Esophagus muscularis mucosa (tissue), 3 donors: ENCODE measurements around the gene ATP10A.

ENCODE experiments used
- CTCF ChIP-seq, 3 experiments: fragments of 200-600 bp in 2 of 3; fragments of 450-650 bp in 1 of 3; sonication (generic) in 2 of 3; IDR thresholded peaks; one replicate each; pipeline ENCODE4 v1.5.1; 2017 to 2019; ENCODE audit warnings: antibody characterized with exemption in 3 of 3, mild to moderate bottlenecking in 2 of 3, moderate library complexity in 1 of 3
- POLR2A ChIP-seq: fragments of 450-650 bp; IDR thresholded peaks from one replicate; pipeline ENCODE4 v1.6.1; 2017; ENCODE audit warnings: antibody characterized with exemption, moderate library complexity, mild to moderate bottlenecking, low read depth

DNA sequence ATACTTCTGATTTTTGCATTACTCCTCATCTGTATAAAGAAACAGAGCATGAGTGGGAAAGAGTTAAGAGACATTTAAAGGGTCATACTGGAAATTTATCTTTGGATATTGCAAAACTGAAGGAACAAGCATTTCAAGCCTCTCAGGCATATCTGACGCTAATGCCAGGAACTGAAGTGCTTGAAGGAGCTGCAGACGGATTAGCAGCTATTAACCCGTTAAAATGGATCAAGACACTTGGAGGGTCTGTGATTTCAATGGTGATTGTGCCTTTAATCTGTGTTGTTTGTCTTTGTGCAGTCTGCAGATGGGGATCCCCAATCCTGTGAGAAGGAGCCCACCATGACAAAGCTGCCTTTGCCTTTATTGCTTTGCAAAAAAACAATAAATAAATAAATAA is 221.8 kb downstream of the ATP10A start:
- TF ChIP-seq POLR2A (no peak), CTCF (IDR thresholded peaks at IDR 0.05) (no peak)
